Epithelial cell of esophagus (primary cell): Measurements from ENCODE around the gene TEX48.
A peak's percentile ranks its signal among the peaks of the same experiment; 100 is the strongest.

Experiments
- DNase-seq: peaks from one replicate; pipeline ENCODE4 v3.0.0; 2010; ENCODE audit warnings: low read depth
- H3K4me3 ChIP-seq: 2 replicates; pipeline ENCODE4 v1.5.1; 2011; ENCODE audit warnings: mild to moderate bottlenecking, low read length, control low read depth
- TF ChIP-seq, protein P1 (sequence below): IDR thresholded peaks from 2 replicates; pipeline ENCODE4 v1.5.1; 2011; ENCODE audit warnings: low read depth, mild to moderate bottlenecking, low read length, control low read depth, inconsistent platforms; ENCODE audit not compliant: insufficient read depth; ENCODE audit errors: missing control alignments

The TEX48 gene

DNA sequence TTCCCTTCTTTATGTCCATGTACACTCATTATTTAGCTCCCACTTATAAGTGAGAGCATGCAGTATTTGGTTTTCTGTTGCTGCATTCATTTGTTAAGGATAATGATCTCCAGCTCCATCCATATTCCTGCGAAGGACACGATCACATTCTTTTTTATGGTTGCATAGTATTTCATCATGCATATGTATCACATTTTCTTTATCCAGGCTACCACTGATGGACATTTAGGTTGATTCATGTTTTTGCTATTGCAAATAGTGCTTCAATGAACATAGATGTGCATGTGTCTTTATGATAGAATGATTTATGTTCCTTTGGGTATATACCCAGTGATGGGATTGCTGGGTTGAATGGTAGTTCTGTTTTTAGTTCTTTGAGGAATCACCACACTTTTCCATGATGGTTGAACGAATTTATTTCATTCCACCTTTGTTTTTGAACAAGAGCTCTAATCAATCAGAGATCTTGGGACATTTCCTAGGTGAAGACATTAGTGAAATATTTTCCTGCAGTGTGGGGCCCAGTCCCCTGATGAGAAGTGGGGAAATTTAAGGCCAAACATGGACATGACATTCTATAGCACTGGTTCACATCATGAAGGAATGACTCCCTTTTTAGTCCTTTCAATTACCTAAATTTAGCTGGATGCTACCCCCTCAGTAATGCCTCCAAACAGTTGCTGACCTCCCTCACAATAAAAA lies 7.1 kb upstream of the TEX48 start:
- no peak overlapping the region for H3K4me3 ChIP-seq
- no peak for DNase-seq

DNA sequence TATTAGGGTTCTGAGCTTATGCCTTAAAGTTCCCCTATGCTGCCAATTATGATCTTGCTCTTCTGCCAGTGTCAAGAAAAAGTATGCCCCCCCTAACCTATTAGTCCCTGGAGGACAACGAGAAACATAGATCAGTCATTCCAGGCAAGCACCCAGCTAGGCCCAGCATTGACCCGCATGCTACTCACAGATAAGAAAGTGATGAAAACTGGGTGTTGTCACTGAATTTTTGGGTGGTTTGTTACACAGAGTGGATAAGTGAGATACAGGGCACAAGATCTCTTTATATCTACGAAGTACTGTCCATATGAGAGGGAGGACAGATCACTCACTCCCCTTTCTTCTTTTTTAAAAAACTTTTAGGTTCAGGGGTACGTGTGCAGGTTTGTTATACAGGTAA lies 6.4 kb upstream of the TEX48 start:
- TF ChIP-seq, protein P1, sequence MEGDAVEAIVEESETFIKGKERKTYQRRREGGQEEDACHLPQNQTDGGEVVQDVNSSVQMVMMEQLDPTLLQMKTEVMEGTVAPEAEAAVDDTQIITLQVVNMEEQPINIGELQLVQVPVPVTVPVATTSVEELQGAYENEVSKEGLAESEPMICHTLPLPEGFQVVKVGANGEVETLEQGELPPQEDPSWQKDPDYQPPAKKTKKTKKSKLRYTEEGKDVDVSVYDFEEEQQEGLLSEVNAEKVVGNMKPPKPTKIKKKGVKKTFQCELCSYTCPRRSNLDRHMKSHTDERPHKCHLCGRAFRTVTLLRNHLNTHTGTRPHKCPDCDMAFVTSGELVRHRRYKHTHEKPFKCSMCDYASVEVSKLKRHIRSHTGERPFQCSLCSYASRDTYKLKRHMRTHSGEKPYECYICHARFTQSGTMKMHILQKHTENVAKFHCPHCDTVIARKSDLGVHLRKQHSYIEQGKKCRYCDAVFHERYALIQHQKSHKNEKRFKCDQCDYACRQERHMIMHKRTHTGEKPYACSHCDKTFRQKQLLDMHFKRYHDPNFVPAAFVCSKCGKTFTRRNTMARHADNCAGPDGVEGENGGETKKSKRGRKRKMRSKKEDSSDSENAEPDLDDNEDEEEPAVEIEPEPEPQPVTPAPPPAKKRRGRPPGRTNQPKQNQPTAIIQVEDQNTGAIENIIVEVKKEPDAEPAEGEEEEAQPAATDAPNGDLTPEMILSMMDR: no peak
- DNase-seq: no peak
- no peak overlapping the region for H3K4me3 ChIP-seq

More for the DNA sequence above, 7.1 kb upstream of the TEX48 start:
- TF ChIP-seq, protein P1: no peak

DNA sequence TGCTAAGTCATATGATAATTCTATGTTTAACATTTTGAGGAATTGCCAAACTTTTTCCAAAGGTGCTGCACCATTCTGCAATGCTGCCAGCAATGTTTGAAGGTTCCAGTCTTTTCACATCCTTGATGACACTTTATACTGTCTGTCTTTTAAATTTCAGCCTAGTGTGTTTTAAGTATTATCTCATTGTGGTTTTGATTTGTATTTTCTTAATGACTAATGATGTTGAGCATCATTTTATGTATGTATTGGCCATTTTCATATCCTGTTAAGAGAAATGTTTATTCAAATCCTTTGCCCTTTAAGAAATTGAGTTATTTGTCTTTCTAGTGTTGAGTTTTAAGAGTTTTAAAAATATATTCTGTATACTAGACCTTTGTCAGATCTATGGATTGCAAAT lies 5.0 kb upstream of the TEX48 start:
- no peak overlapping the region for H3K4me3 ChIP-seq
- TF ChIP-seq, protein P1: no peak
- DNase-seq: peak; percentile 40

DNA sequence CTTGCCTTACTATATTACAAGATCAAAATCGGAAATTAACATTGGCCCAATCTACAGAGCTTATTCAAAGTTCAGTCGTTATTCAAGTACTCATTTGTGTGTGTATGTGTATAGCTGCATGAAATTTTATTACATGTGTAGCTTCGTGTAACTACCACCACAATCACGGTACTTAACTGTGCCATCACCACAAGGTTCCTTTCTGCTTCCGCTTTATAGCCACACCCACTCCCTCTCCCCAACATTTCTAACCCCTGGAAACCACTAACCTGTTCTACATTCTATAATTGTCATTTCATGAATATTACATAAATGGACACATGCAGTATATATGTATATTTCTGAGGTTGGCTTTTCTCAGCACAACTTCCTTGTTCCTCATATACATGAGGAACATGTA lies 4.0 kb upstream of the TEX48 start:
- no peak overlapping the region for H3K4me3 ChIP-seq
- no peak for DNase-seq
- TF ChIP-seq, protein P1: no peak

DNA sequence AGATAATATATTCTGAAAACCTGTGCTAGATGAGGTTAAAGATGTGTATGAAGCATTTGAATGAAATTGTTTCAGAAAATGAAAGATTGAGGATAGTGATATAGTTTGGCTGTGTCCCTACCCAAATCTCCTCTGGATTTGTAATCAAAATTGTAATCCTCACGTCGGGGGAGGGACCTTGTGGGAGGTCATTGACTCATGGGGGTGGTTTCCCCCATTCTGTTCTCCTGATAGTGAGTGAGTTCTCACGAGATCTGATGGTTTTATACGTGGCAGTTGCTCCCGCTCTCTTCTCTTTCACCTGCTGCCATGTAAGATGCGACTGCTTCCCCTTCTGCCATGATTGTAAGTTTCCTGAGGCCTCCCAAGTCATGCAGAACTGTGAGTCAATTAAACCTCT lies 2.0 kb upstream of the TEX48 start:
- TF ChIP-seq, protein P1: no peak
- no peak overlapping the region for H3K4me3 ChIP-seq
- no peak for DNase-seq

DNA sequence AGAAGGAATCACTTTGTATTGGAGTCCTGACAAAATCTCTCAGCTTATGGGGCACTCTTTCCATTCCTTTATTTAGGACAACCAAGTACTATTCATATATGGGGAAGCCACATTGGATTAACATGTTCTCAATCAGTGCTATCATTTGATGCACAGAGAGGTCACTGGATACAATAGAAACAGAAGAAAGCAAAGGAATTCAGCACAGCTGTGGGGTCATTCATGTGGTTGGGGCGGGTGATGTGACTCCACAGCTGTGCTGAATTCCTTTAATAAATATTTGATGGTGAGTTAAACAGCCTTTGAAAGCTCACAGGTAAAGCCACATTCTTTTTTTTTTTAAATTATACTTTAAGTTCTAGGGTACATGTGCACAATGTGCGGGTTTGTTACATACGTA lies 854 bp upstream of the TEX48 start:
- no peak overlapping the region for H3K4me3 ChIP-seq
- DNase-seq: no peak

More for the DNA sequence above, 854 bp upstream of the TEX48 start:
- TF ChIP-seq, protein P1: no peak
